H1 (cell line): Measurements from ENCODE around the gene TNRC6B. TPM values are rescaled to one million over a fixed set of nuclear protein-coding genes. Genes with fewer than 3 reads are reported as not detected.

Experiments
- CTCF ChIA-PET: fragments of 300-600 bp; sonication (Branson Sonifier 250); formaldehyde crosslinking; loops from one replicate; lab custom pipeline; 2021; ENCODE audit not compliant: partially characterized antibody; lab: Charles Lee
- POLR2A ChIA-PET: fragments of 300-600 bp; sonication (Branson Sonifier 250); formaldehyde crosslinking; loops from one replicate; lab custom pipeline; 2021; ENCODE audit warnings: inconsistent platforms; ENCODE audit not compliant: partially characterized antibody; lab: Charles Lee
- DNase-seq, 2 experiments: peaks; one replicate each; pipeline versions ENCODE4 v3.0.0 to v3.0.0-alpha.2; 2010 to 2022; ENCODE audit warnings: low spot score in 2 of 2, low read depth in 1 of 2, mixed read lengths in 1 of 2
- FAIRE-seq: peaks from 2 replicates; lab custom pipeline; 2011; peaks lifted over from hg19 to GRCh38; lab: Jason Lieb, UNC
- H2AFZ ChIP-seq: 2 replicates; pipeline ENCODE4 v1.8.1; 2012; ENCODE audit warnings: low read length, inconsistent platforms
- H2AK5ac ChIP-seq: 2 replicates; pipeline ENCODE4 v1.6.1; 2013; ENCODE audit warnings: low read depth, low read length
- H2BK120ac ChIP-seq: replicated peaks from 2 replicates; pipeline ENCODE3; 2013; ENCODE audit warnings: low read depth, low read length, inconsistent platforms
- H2BK12ac ChIP-seq: 2 replicates; pipeline ENCODE4 v1.6.1; 2013; ENCODE audit warnings: low read depth, low read length
- H2BK15ac ChIP-seq: 2 replicates; pipeline ENCODE4 v1.6.1; 2013; ENCODE audit warnings: low read length
- H2BK20ac ChIP-seq: 2 replicates; pipeline ENCODE4 v1.6.1; 2013; ENCODE audit warnings: low read length
- H2BK5ac ChIP-seq: 2 replicates; pipeline ENCODE4 v1.6.1; 2013; ENCODE audit warnings: low read depth, low read length
- H3K14ac ChIP-seq: 2 replicates; pipeline ENCODE4 v1.6.1; 2013; ENCODE audit warnings: inconsistent platforms; ENCODE audit not compliant: insufficient read length
- H3K18ac ChIP-seq: 2 replicates; pipeline ENCODE4 v1.6.1; 2013; ENCODE audit warnings: low read length; ENCODE audit errors: extremely low read depth
- H3K23ac ChIP-seq: 2 replicates; pipeline ENCODE4 v1.6.1; 2013; ENCODE audit warnings: inconsistent platforms; ENCODE audit not compliant: insufficient read length
- H3K23me2 ChIP-seq: 2 replicates; pipeline ENCODE4 v1.6.1; 2013; ENCODE audit warnings: low read depth, low read length
- H3K27ac ChIP-seq: 2 replicates; pipeline ENCODE4 v1.6.1; 2011; ENCODE audit warnings: low read depth, low read length, inconsistent platforms
- H3K27me3 ChIP-seq, 4 experiments: replicated peaks in 1 of 4; 1 replicate in 1 of 4; 2 replicates in 3 of 4; pipeline versions ENCODE4 v1.6.1 to v1.8.1; 2011 to 2013; ENCODE audit warnings: low read length in 3 of 4, mild to moderate bottlenecking in 3 of 4, inconsistent platforms in 2 of 4, mixed read lengths in 2 of 4, moderate library complexity in 1 of 4; ENCODE audit not compliant: control insufficient read depth in 3 of 4, insufficient read depth in 3 of 4; ENCODE audit errors: extremely low read depth in 1 of 4
- H3K36me3 ChIP-seq, 4 experiments: 2 replicates each; pipeline versions ENCODE4 v1.6.1 to v1.8.1; 2011 to 2013; ENCODE audit warnings: mild to moderate bottlenecking in 4 of 4, low read length in 3 of 4, moderate library complexity in 2 of 4, control low read depth in 1 of 4, inconsistent platforms in 1 of 4; ENCODE audit not compliant: insufficient read depth in 4 of 4, control insufficient read depth in 2 of 4
- H3K4ac ChIP-seq: replicated peaks from 2 replicates; pipeline ENCODE3; 2013; ENCODE audit warnings: low read length, low read depth, mixed read lengths, inconsistent platforms; ENCODE audit not compliant: insufficient read length
- H3K4me1 ChIP-seq, 4 experiments: replicated peaks in 1 of 4; 1 replicate in 1 of 4; 2 replicates in 3 of 4; pipeline versions ENCODE4 v1.6.1 to v1.8.1; 2011 to 2013; ENCODE audit warnings: low read length in 3 of 4, inconsistent platforms in 2 of 4, mixed read lengths in 1 of 4; ENCODE audit not compliant: insufficient read depth in 4 of 4, control insufficient read depth in 3 of 4
- H3K4me2 ChIP-seq, 2 experiments: 2 replicates each; pipeline versions ENCODE4 v1.6.1 to v1.8.1; 2011 to 2013; ENCODE audit warnings: low read depth in 2 of 2, low read length in 2 of 2, control low read depth in 1 of 2, inconsistent platforms in 1 of 2, mild to moderate bottlenecking in 1 of 2; ENCODE audit not compliant: insufficient read depth in 1 of 2
- H3K4me3 ChIP-seq, 4 experiments: fragments of 200-600, 300-600 bp in 1 of 4; sonication (generic), shearing (Covaris generic), sonication (Bioruptor Twin) in 1 of 4; 2 replicates each; pipeline versions ENCODE4 v1.5.1 to v1.8.1; 2011 to 2016; ENCODE audit warnings: low read length in 4 of 4, low read depth in 3 of 4, control low read depth in 2 of 4, inconsistent platforms in 2 of 4, mild to moderate bottlenecking in 2 of 4, mixed read lengths in 1 of 4, moderate library complexity in 1 of 4; ENCODE audit not compliant: insufficient read depth in 2 of 4; ENCODE audit errors: extremely low read depth in 1 of 4
- H3K56ac ChIP-seq: replicated peaks from 2 replicates; pipeline ENCODE3; 2013; ENCODE audit warnings: low read depth, mild to moderate bottlenecking, mixed read lengths, low read length, inconsistent platforms; ENCODE audit not compliant: insufficient read length
- H3K79me1 ChIP-seq: 2 replicates; pipeline ENCODE4 v1.6.1; 2013; ENCODE audit warnings: low read depth, low read length, control low read depth
- H3K79me2 ChIP-seq, 2 experiments: 2 replicates each; pipeline versions ENCODE4 v1.6.1 to v1.8.1; 2012 to 2013; ENCODE audit warnings: low read length in 2 of 2, mild to moderate bottlenecking in 2 of 2, inconsistent platforms in 1 of 2; ENCODE audit not compliant: insufficient read depth in 2 of 2, control insufficient read depth in 1 of 2
- H3K9ac ChIP-seq, 4 experiments: replicated peaks in 1 of 4; 1 replicate in 1 of 4; 2 replicates in 3 of 4; pipeline versions ENCODE4 v1.6.1 to v1.8.1; 2011 to 2013; ENCODE audit warnings: low read depth in 3 of 4, low read length in 3 of 4, control low read depth in 2 of 4, mild to moderate bottlenecking in 2 of 4, moderate library complexity in 2 of 4, inconsistent platforms in 1 of 4; ENCODE audit errors: extremely low read depth in 1 of 4
- H3K9me3 ChIP-seq, 2 experiments: 2 replicates each; pipeline versions ENCODE4 v1.6.1 to v1.8.1; 2012 to 2013; ENCODE audit warnings: mild to moderate bottlenecking in 2 of 2, moderate library complexity in 2 of 2, control low read depth in 1 of 2, inconsistent platforms in 1 of 2, low read depth in 1 of 2, low read length in 1 of 2, mixed read lengths in 1 of 2; ENCODE audit not compliant: insufficient read depth in 2 of 2
- H4K20me1 ChIP-seq, 2 experiments: replicated peaks in 1 of 2; 2 replicates each; pipeline versions ENCODE3 to v1.8.1; 2011 to 2013; ENCODE audit warnings: inconsistent platforms in 2 of 2, low read length in 2 of 2, mild to moderate bottlenecking in 1 of 2; ENCODE audit not compliant: insufficient read depth in 2 of 2, control insufficient read depth in 1 of 2
- H4K5ac ChIP-seq: 2 replicates; pipeline ENCODE4 v1.6.1; 2013; ENCODE audit warnings: low read length, low read depth, mixed read lengths, inconsistent platforms; ENCODE audit not compliant: insufficient read length
- H4K8ac ChIP-seq: 2 replicates; pipeline ENCODE4 v1.8.0; 2013; ENCODE audit warnings: mild to moderate bottlenecking, moderate library complexity, low read length, inconsistent platforms; ENCODE audit not compliant: insufficient read depth; ENCODE audit errors: extremely low read depth
- H4K91ac ChIP-seq: replicated peaks from 2 replicates; pipeline ENCODE3; 2013; ENCODE audit warnings: low read length, mixed read lengths, inconsistent platforms; ENCODE audit not compliant: insufficient read length
- WGBS, 2 experiments: shearing (Covaris generic) in 1 of 2; methylation state at CpG; one replicate each; pipeline versions ENCODE4 v1.1.6 to v1.1.7; 2013 to 2015; ENCODE audit warnings: low lambda C conversion rate in 2 of 2, mixed read lengths in 2 of 2, inconsistent platforms in 1 of 2, low coverage in 1 of 2, missing lambda C conversion rate in 1 of 2; ENCODE audit not compliant: insufficient replicate concordance in 2 of 2, insufficient coverage in 1 of 2, insufficient read length in 1 of 2; ENCODE audit errors: extremely low coverage in 1 of 2, missing lambda C conversion rate in 1 of 2; 5-methylcytosine and 5-hydroxymethylcytosine counted together
- polyA plus RNA-seq, 7 experiments: library from polyadenylated mRNA; depleted of rRNA in 3 of 7; stranded (reverse) in 5 of 7; unstranded in 2 of 7; fragments of >200 nt in 5 of 7; fragments of 200-250 nt in 2 of 7; gene quantifications; 1 replicate in 5 of 7; 2 replicates in 1 of 7; 4 replicates in 1 of 7; pipeline versions ENCODE4 v1.2.1 to v1.2.3, GENCODE V29; 2011 to 2013; ENCODE audit warnings: missing spikeins in 2 of 7, mixed read lengths in 2 of 7
- total RNA-seq: library from RNA; stranded (reverse); fragmentation: NEBNext Ultra II Directional; extraction: Animal tissue kit (Norgen Biotek cat#: 25700); gene quantifications from 2 replicates; pipeline ENCODE4 v1.2.1, GENCODE V29; 2021

The TNRC6B gene
- total and polyA plus RNA-seq, 2 of the 8 experiments (the other 6 are each of a cell fraction or from before 2014, with no cell fraction given): 12.5 to 48.9 TPM

GRCh38 chr22:40221055-40221414, 43.3 kb downstream of the TNRC6B start:
- CTCF ChIA-PET: interaction anchor here (1.0 kb wide), 1 partner anchor 29 kb away, joined by 3 read pairs; no protein-coding TSS in a partner anchor
- WGBS, 2 experiments: 86% methylated on average over 5 of the region's 5 CpGs; no CpG with 5 or more reads in 1 of the 2 experiments

More at GRCh38 chr22:40221055-40221414, 43.3 kb downstream of the TNRC6B start:
- no peak overlapping the region for H3K14ac ChIP-seq
- peaks cover 16% of the 10 kb centered on the region for H3K79me1 ChIP-seq
- FAIRE-seq (no peak), DNase-seq (no peak)
- peaks cover 21 to 100% of the 10 kb centered on the region in 2 experiments for H3K79me2 ChIP-seq
- H2BK15ac ChIP-seq: no peak overlapping the region
- H2BK12ac ChIP-seq: no peak overlapping the region
- H2AK5ac ChIP-seq: no peak overlapping the region
- H3K4me2 ChIP-seq: no peak overlapping the region
- H3K4me1 ChIP-seq: peaks cover 11 to 37% (median 19%) of the 10 kb centered on the region in 4 experiments
- H3K9me3 ChIP-seq: no peaks in the 10 kb centered on the region
- no peak overlapping the region for H4K91ac ChIP-seq
- no peak overlapping the region for H3K27ac ChIP-seq
- no peak overlapping the region for H3K23ac ChIP-seq
- no peak overlapping the region for H3K4ac ChIP-seq
- no peak overlapping the region for H2BK5ac ChIP-seq
- no peak overlapping the region for H3K9ac ChIP-seq
- H2BK120ac ChIP-seq: no peak overlapping the region
- H3K56ac ChIP-seq: no peak overlapping the region
- no peak overlapping the region for H3K18ac ChIP-seq
- H4K5ac ChIP-seq: no peak overlapping the region
- no peak overlapping the region for H2AFZ ChIP-seq
- H3K23me2 ChIP-seq: no peaks in the 10 kb centered on the region
- H3K27me3 ChIP-seq: no peaks in the 10 kb centered on the region
- H3K36me3 ChIP-seq: no peaks in the 10 kb centered on the region
- POLR2A ChIA-PET: interaction anchor here (1.0 to 2.3 kb wide), 7 partner anchors 9 to 88 kb away, joined by 3 to 11 read pairs (median 6); partner anchors contain the start of gene TNRC6B
- H2BK20ac ChIP-seq: no peak overlapping the region
- peaks cover 15 to 31% of the 10 kb centered on the region in 2 experiments for H4K20me1 ChIP-seq
- H4K8ac ChIP-seq: no peak overlapping the region
- no peak overlapping the region for H3K4me3 ChIP-seq
